Measurements from ENCODE around the gene EEF1AKMT4. TPM values are rescaled to one million over a fixed set of nuclear protein-coding genes. Genes with fewer than 3 reads are reported as not detected.

EEF1AKMT4 gene
- total RNA-seq, 2 experiments from 2014 or later, result 18.8 TPM

GRCh38 chr3:184284696-184285095 is 35.2 kb downstream of the EEF1AKMT4 start:
- H3K4me2 ChIP-seq (ENCODE audit: low read length), result no peak overlapping the region
- H3K4me1 ChIP-seq (ENCODE audit: insufficient read depth, low read length, poor library complexity, severe bottlenecking), result no peaks in the 10 kb centered on the region
- no peaks in the 10 kb centered on the region for H3K9me3 ChIP-seq (ENCODE audit: low read length)
- no peaks in the 10 kb centered on the region for H3K36me3 ChIP-seq (ENCODE audit: insufficient read depth, low read length)
- no TSS peak for BruUV-seq (replicated peaks)
- no peaks in the 10 kb centered on the region for H4K20me1 ChIP-seq (ENCODE audit: insufficient read depth, low read length)
- no peak overlapping the region for H2AFZ ChIP-seq (ENCODE audit: low read length)
- peak; percentile 47 for DNase-seq (ENCODE audit: low spot score)
- no peak overlapping the region for H3K4me3 ChIP-seq (ENCODE audit: low read depth, low read length, poor library complexity, severe bottlenecking)
- no peaks in the 10 kb centered on the region for H3K79me2 ChIP-seq (ENCODE audit: insufficient read depth, low read depth, low read length)
- CTCF ChIA-PET (ENCODE audit: unreplicated experiment), result no interaction called here
- intact Hi-C loops (cut with micrococcal nuclease; ENCODE audit: unreplicated experiment), result loop anchor here (5.0 kb wide), 1 partner anchor 32 kb away; no protein-coding TSS in a partner anchor
- POLR2A ChIA-PET, result no interaction called here
- TF ChIP-seq CTCF (conservative IDR thresholded peaks at IDR 0.05; ENCODE audit: low read length), result peak; percentile 66
- no peak for TF ChIP-seq EZH2phosphoT487 (IDR thresholded peaks at IDR 0.05; ENCODE audit: borderline replicate concordance, low read depth, low read length)
- H3K27ac ChIP-seq (ENCODE audit: low read depth, low read length, poor library complexity, severe bottlenecking), result no peak overlapping the region
- H3K9me2 ChIP-seq (ENCODE audit: insufficient read depth, low read length), result no peaks in the 10 kb centered on the region

GRCh38 chr3:184289426-184289938 is 40.0 kb downstream of the EEF1AKMT4 start:
- no peak overlapping the region for H3K4me2 ChIP-seq (ENCODE audit: low read length)
- CTCF ChIA-PET (ENCODE audit: unreplicated experiment), result interaction anchor here (0.7 kb wide), 1 partner anchor 144 kb away, joined by 4 read pairs; no protein-coding TSS in a partner anchor
- H4K20me1 ChIP-seq (ENCODE audit: insufficient read depth, low read length), result no peaks in the 10 kb centered on the region
- no peak overlapping the region for H3K4me3 ChIP-seq (ENCODE audit: low read depth, low read length, poor library complexity, severe bottlenecking)
- no peak overlapping the region for H3K27ac ChIP-seq (ENCODE audit: low read depth, low read length, poor library complexity, severe bottlenecking)
- BruUV-seq (replicated peaks), result no TSS peak
- intact Hi-C loops (cut with micrococcal nuclease; ENCODE audit: unreplicated experiment), result loop anchor here (1.0 to 5.0 kb wide), 3 partner anchors 37 to 394 kb away; no protein-coding TSS in a partner anchor
- H3K4me1 ChIP-seq (ENCODE audit: insufficient read depth, low read length, poor library complexity, severe bottlenecking), result no peaks in the 10 kb centered on the region
- TF ChIP-seq CTCF (conservative IDR thresholded peaks at IDR 0.05; ENCODE audit: low read length) (peak; percentile 90), EZH2phosphoT487 (IDR thresholded peaks at IDR 0.05; ENCODE audit: borderline replicate concordance, low read depth, low read length) (no peak)
- no peak overlapping the region for H2AFZ ChIP-seq (ENCODE audit: low read length)
- no peaks in the 10 kb centered on the region for H3K79me2 ChIP-seq (ENCODE audit: insufficient read depth, low read depth, low read length)
- POLR2A ChIA-PET, result no interaction called here
- no peaks in the 10 kb centered on the region for H3K36me3 ChIP-seq (ENCODE audit: insufficient read depth, low read length)
- no peaks in the 10 kb centered on the region for H3K9me2 ChIP-seq (ENCODE audit: insufficient read depth, low read length)
- no peaks in the 10 kb centered on the region for H3K9me3 ChIP-seq (ENCODE audit: low read length)
- DNase-seq (ENCODE audit: low spot score), result peak; percentile 65

DNA sequence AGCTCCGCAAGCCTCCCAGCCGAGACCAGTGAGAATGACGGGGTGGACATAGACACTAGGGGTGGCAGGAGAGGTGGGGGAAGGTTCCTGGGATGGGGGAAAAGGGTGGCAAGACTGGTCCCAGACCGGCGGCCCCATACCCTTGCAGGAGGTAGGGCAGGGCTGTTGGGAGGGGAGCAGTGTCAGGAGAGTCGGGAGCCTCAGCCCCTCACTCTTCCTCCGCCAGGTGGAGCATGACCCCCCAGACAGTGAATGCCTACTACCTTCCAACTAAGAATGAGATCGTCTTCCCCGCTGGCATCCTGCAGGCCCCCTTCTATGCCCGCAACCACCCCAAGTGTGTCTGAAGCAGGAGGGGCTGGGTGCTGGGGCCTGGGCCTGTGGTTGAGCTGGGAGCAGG is 40.9 kb downstream of the EEF1AKMT4 start:
- H3K9me3 ChIP-seq (ENCODE audit: low read length), result no peaks in the 10 kb centered on the region
- H3K4me2 ChIP-seq (ENCODE audit: low read length), result no peak overlapping the region
- ChIA-PET POLR2A (no interaction called here), CTCF (ENCODE audit: unreplicated experiment) (no interaction called here)
- no peaks in the 10 kb centered on the region for H3K79me2 ChIP-seq (ENCODE audit: insufficient read depth, low read depth, low read length)
- no peak overlapping the region for H2AFZ ChIP-seq (ENCODE audit: low read length)
- no peak overlapping the region for H3K27ac ChIP-seq (ENCODE audit: low read depth, low read length, poor library complexity, severe bottlenecking)
- H3K36me3 ChIP-seq (ENCODE audit: insufficient read depth, low read length), result no peaks in the 10 kb centered on the region
- intact Hi-C loops (cut with micrococcal nuclease; ENCODE audit: unreplicated experiment), result no loop called here
- H3K4me1 ChIP-seq (ENCODE audit: insufficient read depth, low read length, poor library complexity, severe bottlenecking), result no peaks in the 10 kb centered on the region
- no peak overlapping the region for H3K4me3 ChIP-seq (ENCODE audit: low read depth, low read length, poor library complexity, severe bottlenecking)
- TF ChIP-seq CTCF (conservative IDR thresholded peaks at IDR 0.05; ENCODE audit: low read length), result no peak
- BruUV-seq (replicated peaks), result no TSS peak
- H3K9me2 ChIP-seq (ENCODE audit: insufficient read depth, low read length), result no peaks in the 10 kb centered on the region
- DNase-seq (ENCODE audit: low spot score), result no peak
- no peaks in the 10 kb centered on the region for H4K20me1 ChIP-seq (ENCODE audit: insufficient read depth, low read length)
